ENCODE data around the gene ALG13. TPM values are rescaled to one million over a fixed set of nuclear protein-coding genes. Genes with fewer than 3 reads are reported as not detected.

Gene ALG13
- total and polyA plus RNA-seq, 2 experiments from 2014 or later: 54.2 to 58.7 TPM

GRCh38 chrX:111687305-111687704, 6.3 kb downstream of the ALG13 start (continued):
- TF ChIP-seq NANOG (IDR thresholded peaks at IDR 0.05; ENCODE audit: borderline replicate concordance): no peak
- TF ChIP-seq POLR2AphosphoS5 (IDR thresholded peaks at IDR 0.05; ENCODE audit: low read depth): no peak
- no peak for TF ChIP-seq JUNB (IDR thresholded peaks at IDR 0.05; ENCODE audit: unreplicated experiment)
- no peak for TF ChIP-seq ZNF331 (CRISPR knock-in tag; IDR thresholded peaks at IDR 0.05; ENCODE audit: low read depth)
- no peak for TF ChIP-seq ETS1 (IDR thresholded peaks at IDR 0.05)
- TF ChIP-seq EZH2phosphoT487 (IDR thresholded peaks at IDR 0.05; ENCODE audit: unreplicated experiment): no peak
- no peak for TF ChIP-seq EZH2 (IDR thresholded peaks at IDR 0.05; ENCODE audit: low read depth, unreplicated experiment)

GRCh38 chrX:111695297-111695880, 14.4 kb downstream of the ALG13 start:
- H3K4me1 Mint-ChIP-seq: peaks cover 6% of the 10 kb centered on the region; the same call in 1 of the 3 replicates
- H3K36me3 Mint-ChIP-seq (ENCODE audit: low read depth): peaks cover 5% of the 10 kb centered on the region; the same call in 2 of the 3 replicates
- no peak for ATAC-seq
- Histone ChIP-seq H3K27me3 (ENCODE audit: insufficient read depth) (no peaks in the 10 kb centered on the region), H3K4me3 (no peak overlapping the region), H3K79me2 (replicated peaks; ENCODE audit: insufficient read depth) (peaks cover 8% of the 10 kb centered on the region; the same call in 1 of the 2 replicates), H3K27ac (ENCODE audit: low read depth) (peak overlapping the region; percentile 50; the same call in 1 of the 2 replicates), H3K4me2 (no peak overlapping the region), H4K20me1 (replicated peaks; ENCODE audit: insufficient read depth) (no peaks in the 10 kb centered on the region), H2AFZ (no peak overlapping the region), H3F3A (replicated peaks; ENCODE audit: low read depth) (no peaks in the 10 kb centered on the region), H3K9me2 (ENCODE audit: insufficient read depth) (no peaks in the 10 kb centered on the region), H3K4me1 (ENCODE audit: insufficient read depth) (no peaks in the 10 kb centered on the region), H3K36me3 (ENCODE audit: insufficient read depth) (no peaks in the 10 kb centered on the region)
- TF ChIP-seq CREB1 (CRISPR knock-in tag; IDR thresholded peaks at IDR 0.05; ENCODE audit: low read depth): no peak
- no peaks in the 10 kb centered on the region for H3K27me3 Mint-ChIP-seq (ENCODE audit: insufficient read depth, low read depth, poor library complexity)
- H3K4me3 Mint-ChIP-seq: no peak overlapping the region
- no peaks in the 10 kb centered on the region for H3K9me3 Mint-ChIP-seq
- no peak overlapping the region for H3K27ac Mint-ChIP-seq
- DNase-seq (ENCODE audit: low spot score): no peak

GRCh38 chrX:111719426-111720210, 38.6 kb downstream of the ALG13 start:
- Mint-ChIP-seq H3K27ac (no peak overlapping the region), H3K4me3 (no peak overlapping the region), H3K4me1 (no peaks in the 10 kb centered on the region), H3K27me3 (ENCODE audit: insufficient read depth, low read depth, poor library complexity) (no peaks in the 10 kb centered on the region), H3K36me3 (ENCODE audit: low read depth) (peaks cover 15% of the 10 kb centered on the region; the same call in 2 of the 3 replicates), H3K9me3 (no peaks in the 10 kb centered on the region)
- peak in 1 of 2 experiments; percentile 28; a peak in 2 of 4 replicates for TF ChIP-seq CTCF (conservative IDR thresholded peaks at IDR 0.05; ENCODE audit: low read depth in 2 of 2)
- no peak for TF ChIP-seq ZNF114 (CRISPR knock-in tag; IDR thresholded peaks at IDR 0.05)
- no peak overlapping the region for H3K27ac ChIP-seq (ENCODE audit: low read depth)
- no peak overlapping the region for H2AFZ ChIP-seq
- no peaks in the 10 kb centered on the region for H3K9me2 ChIP-seq (ENCODE audit: insufficient read depth)
- H3K4me1 ChIP-seq (ENCODE audit: insufficient read depth): no peaks in the 10 kb centered on the region
- H4K20me1 ChIP-seq (replicated peaks; ENCODE audit: insufficient read depth): no peaks in the 10 kb centered on the region
- ATAC-seq (no peak), DNase-seq (ENCODE audit: low spot score) (peak; percentile 2)
- no peak overlapping the region for H3K4me2 ChIP-seq
- peaks cover 11% of the 10 kb centered on the region; the same call in 1 of the 2 replicates for H3K36me3 ChIP-seq (ENCODE audit: insufficient read depth)
- H3F3A ChIP-seq (replicated peaks; ENCODE audit: low read depth): no peaks in the 10 kb centered on the region
- H3K4me3 ChIP-seq: no peak overlapping the region
- H3K79me2 ChIP-seq (replicated peaks; ENCODE audit: insufficient read depth): no peaks in the 10 kb centered on the region
- no peaks in the 10 kb centered on the region for H3K27me3 ChIP-seq (ENCODE audit: insufficient read depth)

All from GM23338 (cell line).